ENCODE measurements around the gene MYT1.

- TF ChIP-seq CTCF (IDR thresholded peaks at IDR 0.05) (no peak), POLR2A (IDR thresholded peaks at IDR 0.05; ENCODE audit: low read depth) (no peak), POLR2AphosphoS5 (IDR thresholded peaks at IDR 0.05) (no peak)
These were observed 21.1 kb downstream of the MYT1 start for GRCh38 chr20:64185276-64185900.
